GM12801 (cell line): ENCODE results near the gene ZSWIM4.

ENCODE experiments used
- CTCF ChIP-seq: IDR thresholded peaks from one replicate; pipeline ENCODE4 v1.5.1; 2011; ENCODE audit warnings: control low read depth; ENCODE audit not compliant: insufficient read length; ENCODE audit errors: extremely low read depth

Gene ZSWIM4

GRCh38 chr19:13768510-13768909 lies 26.7 kb upstream of the ZSWIM4 start:
- no peak for TF ChIP-seq CTCF

- TF ChIP-seq CTCF: no peak
These were observed 25.1 kb upstream of the ZSWIM4 start for GRCh38 chr19:13770013-13770635.

- TF ChIP-seq CTCF: no peak
These were observed 20.7 kb upstream of the ZSWIM4 start, which contains the start of gene C19orf53 for GRCh38 chr19:13774217-13775191. Gene C19orf53 (plus strand): TSS chr19:13774456. CDS start chr19:13774478, 22 bp downstream.

- TF ChIP-seq CTCF: no peak
These were observed 16.8 kb upstream of the ZSWIM4 start for GRCh38 chr19:13778398-13778797.

GRCh38 chr19:13778847-13779246 lies 16.4 kb upstream of the ZSWIM4 start:
- TF ChIP-seq CTCF: no peak

GRCh38 chr19:13781547-13781946 lies 13.7 kb upstream of the ZSWIM4 start:
- TF ChIP-seq CTCF: no peak

- no peak for TF ChIP-seq CTCF
These were observed 12.7 kb upstream of the ZSWIM4 start for GRCh38 chr19:13782537-13782936.
